HCT116 (cell line): ENCODE measurements around the gene TUBA1B. TPM values are rescaled to one million over a fixed set of nuclear protein-coding genes. Genes with fewer than 3 reads are reported as not detected.
"Not testable (repeated sequence)": the region's sequence is repeated elsewhere in the genome, so short reads cannot be mapped to it uniquely, and the experiment has no call there.

ENCODE experiments used
- ATAC-seq: fragments of 200-7000 bp; cut with Tn5 transposase; 2 replicates; pipeline ENCODE4 v1.9.1; 2020; ENCODE audit warnings: mild to moderate bottlenecking, moderate library complexity
- BruUV-seq: library from RNA; stranded (reverse); fragments of 400-500 nt; replicated peaks from 2 replicates; lab custom pipeline; 2021; lab: Mats Ljungman, UMichigan
- CTCF ChIA-PET: fragments of 300-600 bp; sonication (Branson Sonifier 250); formaldehyde crosslinking; loops from one replicate; lab custom pipeline; 2021; ENCODE audit warnings: antibody characterized with exemption; lab: Charles Lee
- POLR2A ChIA-PET: fragments of 300-600, 350-600 bp; sonication (Branson Sonifier 250); formaldehyde crosslinking; loops from one replicate; lab custom pipeline; 2021; ENCODE audit warnings: antibody characterized with exemption; lab: Charles Lee
- RAD21 ChIA-PET, 2 experiments: fragments of 300-600 bp; sonication (Branson Sonifier 250); formaldehyde crosslinking; loops; one replicate each; lab custom pipeline; 2023; ENCODE audit warnings: low total read pairs in 2 of 2; ENCODE audit not compliant: uncharacterized antibody in 2 of 2, unreplicated experiment in 2 of 2, low non-redundant PET in 1 of 2; lab: Charles Lee
- DNase-seq: peaks from one replicate; pipeline ENCODE4 v3.0.0-alpha.2; 2010; ENCODE audit warnings: low read depth, low spot score
- H2AFZ ChIP-seq: fragments of 200-600 bp; shearing (Covaris generic), sonication (generic); 2 replicates; pipeline ENCODE4 v1.6.1; 2017; ENCODE audit warnings: low read depth, mixed run types, mixed read lengths, antibody characterized with exemption, low read length; ENCODE audit not compliant: poor library complexity, severe bottlenecking
- H3K27ac ChIP-seq: 2 replicates; pipeline ENCODE4 v1.5.1; 2012; ENCODE audit warnings: low read depth, low read length
- H3K27me3 ChIP-seq: fragments of 200-600 bp; sonication (generic); 2 replicates; pipeline ENCODE4 v1.6.1; 2016; ENCODE audit warnings: mixed run types, low read length, mixed read lengths; ENCODE audit not compliant: insufficient read depth
- H3K36me3 ChIP-seq, 2 experiments: fragments of 200-500 bp in 1 of 2; fragments of 200-600 bp in 1 of 2; sonication (Bioruptor generic) in 1 of 2; sonication (generic) in 1 of 2; 2 replicates each; pipeline versions ENCODE4 v1.5.1 to v1.6.1; 2014 to 2016; ENCODE audit warnings: low read length in 2 of 2, inconsistent platforms in 1 of 2, mixed read lengths in 1 of 2, mixed run types in 1 of 2; ENCODE audit not compliant: insufficient read depth in 2 of 2, control insufficient read depth in 1 of 2
- H3K4me1 ChIP-seq, 2 experiments: fragments of 200-600 bp in 1 of 2; sonication (generic) in 1 of 2; 2 replicates each; pipeline versions ENCODE4 v1.5.1 to v1.6.1; 2012 to 2017; ENCODE audit warnings: low read length in 2 of 2, inconsistent platforms in 1 of 2, mild to moderate bottlenecking in 1 of 2, mixed read lengths in 1 of 2, mixed run types in 1 of 2, moderate library complexity in 1 of 2; ENCODE audit not compliant: insufficient read depth in 2 of 2, control insufficient read depth in 1 of 2
- H3K4me2 ChIP-seq: fragments of 200-600 bp; sonication (generic); 2 replicates; pipeline ENCODE4 v1.6.1; 2017; ENCODE audit warnings: mixed run types, low read length, mixed read lengths
- H3K4me3 ChIP-seq, 2 experiments: fragments of 200-600 bp in 1 of 2; sonication (generic) in 1 of 2; replicated peaks in 1 of 2; 2 replicates each; pipeline ENCODE4 v1.5.1; 2011 to 2016; ENCODE audit warnings: low read length in 2 of 2, control low read depth in 1 of 2, low read depth in 1 of 2, mild to moderate bottlenecking in 1 of 2, mixed read lengths in 1 of 2, mixed run types in 1 of 2
- H3K79me2 ChIP-seq: fragments of 200-600 bp; sonication (generic); 2 replicates; pipeline ENCODE4 v1.6.1; 2017; ENCODE audit warnings: mild to moderate bottlenecking, mixed run types, low read length, moderate library complexity, mixed read lengths; ENCODE audit not compliant: insufficient read depth
- H3K9ac ChIP-seq: fragments of 200-600 bp; sonication (generic); 2 replicates; pipeline ENCODE4 v1.6.1; 2016; ENCODE audit warnings: low read length, mixed read lengths
- H3K9me2 ChIP-seq: fragments of 200-600 bp; sonication (generic), shearing (Covaris generic); 2 replicates; pipeline ENCODE4 v1.6.1; 2017; ENCODE audit warnings: mixed run types, mild to moderate bottlenecking, moderate library complexity; ENCODE audit not compliant: insufficient read depth
- H3K9me3 ChIP-seq, 2 experiments: fragments of 200-500 bp in 1 of 2; fragments of 200-600 bp in 1 of 2; sonication (Bioruptor generic) in 1 of 2; sonication (generic) in 1 of 2; 2 replicates each; pipeline ENCODE4 v1.6.1; 2014 to 2017; ENCODE audit warnings: low read length in 2 of 2, mixed read lengths in 2 of 2, inconsistent platforms in 1 of 2, low read depth in 1 of 2, mild to moderate bottlenecking in 1 of 2, mixed run types in 1 of 2, moderate library complexity in 1 of 2; ENCODE audit not compliant: control insufficient read depth in 1 of 2, insufficient read depth in 1 of 2
- H4K20me1 ChIP-seq: fragments of 200-600 bp; sonication (generic), shearing (Covaris generic); 2 replicates; pipeline ENCODE4 v1.6.1; 2017; ENCODE audit warnings: mixed run types, mild to moderate bottlenecking, moderate library complexity; ENCODE audit not compliant: insufficient read depth
- intact Hi-C: fragments of 100-400 bp; cut with micrococcal nuclease; formaldehyde crosslinking; loops from 2 replicates; pipeline ENCODE4 v1.10.0; 2022
- total RNA-seq: library from RNA; stranded (reverse); gene quantifications from one replicate; pipeline ENCODE4 v1.2.1, GENCODE V29; 2021; ENCODE audit not compliant: unreplicated experiment
- TF ChIP-seq, protein P1 (sequence below), 3 experiments: fragments of 200-600 bp in 1 of 3; sonication (generic) in 1 of 3; IDR thresholded peaks in 2 of 3; conservative IDR thresholded peaks in 1 of 3; 2 replicates each; pipeline ENCODE4 v1.5.1; 2012 to 2017; ENCODE audit warnings: low read depth in 2 of 3, low read length in 2 of 3, antibody characterized with exemption in 1 of 3, borderline replicate concordance in 1 of 3, control low read depth in 1 of 3, mild to moderate bottlenecking in 1 of 3, mixed read lengths in 1 of 3, mixed run types in 1 of 3, moderate library complexity in 1 of 3; ENCODE audit not compliant: insufficient read depth in 1 of 3
- TF ChIP-seq, protein P2 (sequence below): IDR thresholded peaks from 2 replicates; pipeline ENCODE4 v1.6.1; 2012

TUBA1B gene
- total RNA-seq, 1 experiment from 2014 or later = 1,628 TPM

DNA sequence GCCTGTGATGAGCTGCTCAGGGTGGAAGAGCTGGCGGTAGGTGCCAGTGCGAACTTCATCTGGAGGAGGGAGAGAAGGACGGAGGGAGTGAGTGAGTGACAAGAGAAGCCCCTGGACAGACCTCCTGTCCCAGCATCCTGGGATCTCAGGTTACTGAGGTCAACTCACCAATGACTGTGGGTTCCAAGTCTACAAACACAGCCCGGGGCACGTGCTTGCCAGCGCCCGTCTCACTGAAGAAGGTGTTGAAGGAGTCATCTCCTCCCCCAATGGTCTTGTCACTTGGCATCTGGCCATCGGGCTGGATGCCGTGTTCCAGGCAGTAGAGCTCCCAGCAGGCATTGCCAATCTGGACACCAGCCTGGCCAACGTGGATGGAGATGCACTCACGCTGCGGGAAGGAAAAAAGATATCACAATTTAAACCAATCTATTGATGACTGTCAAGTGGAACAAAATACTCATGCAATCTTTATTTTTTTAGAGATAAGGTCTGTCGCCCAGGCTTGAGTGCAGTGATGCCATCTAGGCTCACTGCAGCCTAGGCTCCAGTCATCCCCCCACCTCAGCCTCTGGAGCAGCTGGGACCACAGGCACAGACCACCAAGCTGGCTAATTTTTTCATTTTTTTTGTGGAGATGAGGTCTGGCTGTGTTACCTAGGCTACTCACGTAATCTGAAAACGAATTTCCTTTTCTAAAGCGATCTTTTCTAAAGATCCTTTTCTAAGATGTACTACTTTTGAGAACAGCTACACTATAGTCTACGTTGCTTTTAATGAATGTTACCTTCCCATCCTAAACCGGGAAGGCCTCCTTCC lies 1.7 kb downstream of the TUBA1B start:
- BruUV-seq = no TSS peak
- DNase-seq (no peak), ATAC-seq (no peak)
- Histone ChIP-seq H3K36me3 (peaks cover 16 to 30% of the 10 kb centered on the region in 2 experiments), H3K27ac (peak overlapping the region; percentile 99), H3K9me3 (no peaks in the 10 kb centered on the region), H4K20me1 (peaks cover 14% of the 10 kb centered on the region; the same call in 1 of the 2 replicates), H3K9ac (peak overlapping the region; percentile 100), H3K79me2 (peaks cover 50% of the 10 kb centered on the region), H3K4me2 (peak overlapping the region; percentile 96), H3K4me1 (peaks cover 12 to 37% of the 10 kb centered on the region in 2 experiments; a peak in 3 of 4 replicates), H3K4me3 (peak overlapping the region; percentile 97), H3K9me2 (no peaks in the 10 kb centered on the region), H3K27me3 (no peaks in the 10 kb centered on the region), H2AFZ (no peak overlapping the region)
- intact Hi-C loops = loop anchor here (1.0 to 10.0 kb wide), 3 partner anchors 41 to 105 kb away; no protein-coding TSS in a partner anchor
- ChIA-PET RAD21 (interaction anchor here in 1 of 2 experiments (1.3 kb wide), 1 partner anchor 8 kb away, joined by 5 read pairs; no protein-coding TSS in a partner anchor), POLR2A (interaction anchor here (0.6 to 3.1 kb wide), 12 partner anchors 8 to 1661 kb away, joined by 3 to 30 read pairs (median 13); partner anchors contain the start of genes LMBR1L and TUBA1A), CTCF (interaction anchor here (0.8 to 3.2 kb wide), 10 partner anchors 8 to 106 kb away, joined by 3 to 27 read pairs (median 7); partner anchors contain the start of genes LMBR1L, RHEBL1 and TUBA1A)
- TF ChIP-seq, protein P1, sequence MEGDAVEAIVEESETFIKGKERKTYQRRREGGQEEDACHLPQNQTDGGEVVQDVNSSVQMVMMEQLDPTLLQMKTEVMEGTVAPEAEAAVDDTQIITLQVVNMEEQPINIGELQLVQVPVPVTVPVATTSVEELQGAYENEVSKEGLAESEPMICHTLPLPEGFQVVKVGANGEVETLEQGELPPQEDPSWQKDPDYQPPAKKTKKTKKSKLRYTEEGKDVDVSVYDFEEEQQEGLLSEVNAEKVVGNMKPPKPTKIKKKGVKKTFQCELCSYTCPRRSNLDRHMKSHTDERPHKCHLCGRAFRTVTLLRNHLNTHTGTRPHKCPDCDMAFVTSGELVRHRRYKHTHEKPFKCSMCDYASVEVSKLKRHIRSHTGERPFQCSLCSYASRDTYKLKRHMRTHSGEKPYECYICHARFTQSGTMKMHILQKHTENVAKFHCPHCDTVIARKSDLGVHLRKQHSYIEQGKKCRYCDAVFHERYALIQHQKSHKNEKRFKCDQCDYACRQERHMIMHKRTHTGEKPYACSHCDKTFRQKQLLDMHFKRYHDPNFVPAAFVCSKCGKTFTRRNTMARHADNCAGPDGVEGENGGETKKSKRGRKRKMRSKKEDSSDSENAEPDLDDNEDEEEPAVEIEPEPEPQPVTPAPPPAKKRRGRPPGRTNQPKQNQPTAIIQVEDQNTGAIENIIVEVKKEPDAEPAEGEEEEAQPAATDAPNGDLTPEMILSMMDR (IDR thresholded peaks at IDR 0.05 in 2 of 3, conservative IDR thresholded peaks at IDR 0.05 in 1 of 3; ENCODE audit: borderline replicate concordance in 1 of 3, insufficient read depth in 1 of 3, low read depth in 2 of 3, low read length in 2 of 3) = no peak
- TF ChIP-seq, protein P2, sequence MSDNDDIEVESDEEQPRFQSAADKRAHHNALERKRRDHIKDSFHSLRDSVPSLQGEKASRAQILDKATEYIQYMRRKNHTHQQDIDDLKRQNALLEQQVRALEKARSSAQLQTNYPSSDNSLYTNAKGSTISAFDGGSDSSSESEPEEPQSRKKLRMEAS = no peak

DNA sequence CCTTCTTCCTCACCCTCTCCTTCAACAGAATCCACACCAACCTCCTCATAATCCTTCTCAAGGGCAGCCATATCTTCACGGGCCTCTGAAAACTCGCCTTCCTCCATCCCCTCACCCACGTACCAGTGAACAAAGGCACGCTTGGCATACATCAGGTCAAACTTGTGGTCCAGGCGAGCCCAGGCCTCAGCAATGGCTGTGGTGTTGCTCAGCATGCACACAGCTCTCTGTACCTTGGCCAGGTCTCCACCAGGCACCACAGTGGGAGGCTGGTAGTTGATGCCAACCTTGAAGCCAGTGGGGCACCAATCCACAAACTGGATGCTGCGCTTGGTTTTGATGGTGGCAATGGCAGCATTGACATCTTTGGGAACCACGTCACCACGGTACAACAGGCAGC lies 3.2 kb downstream of the TUBA1B start:
- peaks cover 14% of the 10 kb centered on the region; the same call in 1 of the 2 replicates for H4K20me1 ChIP-seq
- CTCF ChIA-PET = interaction anchor here (1.5 kb wide), 1 partner anchor 40 kb away, joined by 4 read pairs; no protein-coding TSS in a partner anchor
- H3K9me2 ChIP-seq, H3K4me3 ChIP-seq, intact Hi-C loops, H2AFZ ChIP-seq, H3K9me3 ChIP-seq, H3K9ac ChIP-seq, DNase-seq, H3K27ac ChIP-seq, ATAC-seq, H3K27me3 ChIP-seq, RAD21 ChIA-PET, H3K4me2 ChIP-seq, BruUV-seq: not testable (repeated sequence)
- peaks cover 9 to 29% of the 10 kb centered on the region in 2 experiments; a peak in 3 of 4 replicates for H3K4me1 ChIP-seq
- H3K36me3 ChIP-seq = peaks cover 16 to 30% of the 10 kb centered on the region in 2 experiments
- H3K79me2 ChIP-seq = peaks cover 39% of the 10 kb centered on the region
- POLR2A ChIA-PET = interaction anchor here (1.2 to 1.8 kb wide), 2 partner anchors 17 to 64 kb away, joined by 3 to 6 read pairs; partner anchors contain the start of gene LMBR1L
